Stimulated activated memory B cell treated with anti-CD40 and anti-IgM and Interleukin-4, amounts not matched to agents 10 μg/mL and 1 μg/mL and 100 μg/mL, for 72 hours (primary cell): ENCODE results near the gene AP1AR.

Experiments
- ATAC-seq: fragments of 150-1000 bp; cut with Tn5 transposase; 2 replicates; pipeline ENCODE4 v1.10.0; 2021
- H3K27ac Mint-ChIP-seq: one replicate; pipeline ENCODE4 v1.8.0; 2022; ENCODE audit warnings: mild to moderate bottlenecking, mixed read lengths
- H3K27me3 Mint-ChIP-seq: one replicate; pipeline ENCODE4 v1.8.0; 2022; ENCODE audit warnings: mixed read lengths
- H3K36me3 Mint-ChIP-seq: one replicate; pipeline ENCODE4 v1.8.0; 2022; ENCODE audit warnings: mixed read lengths
- H3K4me1 Mint-ChIP-seq: one replicate; pipeline ENCODE4 v1.8.0; 2022; ENCODE audit warnings: mixed read lengths
- H3K4me3 Mint-ChIP-seq: one replicate; pipeline ENCODE4 v1.8.0; 2022; ENCODE audit warnings: mild to moderate bottlenecking, moderate library complexity, mixed read lengths
- H3K9me3 Mint-ChIP-seq: one replicate; pipeline ENCODE4 v1.8.0; 2022; ENCODE audit warnings: mixed read lengths

The AP1AR gene

DNA sequence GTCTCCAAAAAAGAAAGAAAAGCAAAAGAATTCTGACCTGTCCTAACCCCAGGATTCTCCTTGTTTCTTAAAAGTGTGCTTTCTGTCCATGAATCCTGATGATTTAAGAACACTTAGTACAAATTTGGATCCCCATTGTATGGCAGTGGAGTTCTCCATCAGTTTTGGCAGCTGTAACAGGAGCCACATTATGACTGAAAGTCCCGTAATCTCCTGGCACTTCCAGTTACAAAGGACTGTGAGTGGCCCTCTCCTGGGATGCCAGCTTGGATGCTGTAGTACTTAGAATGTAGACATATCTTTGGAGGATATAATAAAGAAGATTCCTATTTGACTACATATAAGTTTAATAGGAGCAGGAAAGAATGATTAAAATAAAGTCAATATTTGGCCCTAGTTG, 20.6 kb downstream of the AP1AR start:
- no peak overlapping the region for H3K27ac Mint-ChIP-seq
- peaks cover 9% of the 10 kb centered on the region for H3K36me3 Mint-ChIP-seq
- no peaks in the 10 kb centered on the region for H3K9me3 Mint-ChIP-seq
- no peak for ATAC-seq
- H3K4me3 Mint-ChIP-seq, result no peak overlapping the region
- no peaks in the 10 kb centered on the region for H3K27me3 Mint-ChIP-seq
- peaks cover 10% of the 10 kb centered on the region for H3K4me1 Mint-ChIP-seq

DNA sequence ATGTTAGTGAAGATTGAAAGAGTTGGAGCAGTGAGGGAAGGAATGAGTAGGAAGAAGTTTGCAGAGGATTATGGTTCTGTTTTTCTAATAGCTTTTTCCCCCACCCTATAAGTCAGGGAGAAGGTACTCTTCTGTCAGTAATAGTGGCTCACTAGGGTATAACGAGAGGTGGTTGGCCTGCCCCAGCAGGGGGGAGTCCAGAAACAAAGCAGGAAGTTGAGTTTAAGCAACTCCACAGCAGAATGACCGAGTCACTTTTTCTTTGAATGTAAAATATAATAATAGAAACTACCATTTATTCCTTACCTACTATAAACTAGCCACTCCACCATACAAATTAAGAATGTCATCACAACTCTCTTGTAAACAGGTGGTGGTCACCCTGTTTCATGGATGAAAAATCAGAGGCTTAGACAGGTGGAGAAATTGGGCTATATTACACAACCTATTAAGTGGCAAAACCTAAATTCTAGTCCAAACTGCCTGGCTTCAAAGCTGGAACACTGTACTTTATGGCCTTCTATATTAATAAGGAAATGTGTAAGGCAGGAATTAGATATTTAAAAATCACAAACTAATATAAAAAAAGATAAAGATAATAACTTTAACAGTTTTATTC, 21.9 kb downstream of the AP1AR start:
- H3K4me1 Mint-ChIP-seq, result peaks cover 6% of the 10 kb centered on the region
- ATAC-seq, result no peak
- no peaks in the 10 kb centered on the region for H3K27me3 Mint-ChIP-seq
- H3K4me3 Mint-ChIP-seq, result no peak overlapping the region
- H3K9me3 Mint-ChIP-seq, result no peaks in the 10 kb centered on the region
- H3K36me3 Mint-ChIP-seq, result peaks cover 9% of the 10 kb centered on the region
- peak overlapping the region; percentile 6 for H3K27ac Mint-ChIP-seq

DNA sequence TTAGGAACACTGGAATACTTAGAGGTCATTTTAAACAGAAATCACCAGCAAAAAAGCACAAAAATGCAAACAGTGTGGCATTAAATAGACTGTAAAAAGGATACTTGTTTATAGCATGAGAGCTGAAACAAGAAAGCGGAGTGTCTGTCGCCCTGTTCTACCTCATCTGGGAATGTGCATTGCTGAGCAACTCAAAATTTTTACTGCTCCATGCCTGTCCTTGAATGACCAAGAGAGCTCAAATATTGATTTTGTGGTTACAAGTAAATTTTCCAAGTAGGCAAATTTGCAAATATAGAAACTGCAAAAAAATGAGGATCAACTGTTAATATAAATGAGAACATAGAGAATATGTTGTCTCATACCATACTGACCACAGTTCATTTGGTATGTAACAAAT, 25.5 kb downstream of the AP1AR start:
- H3K4me3 Mint-ChIP-seq, result no peak overlapping the region
- peaks cover 6% of the 10 kb centered on the region for H3K4me1 Mint-ChIP-seq
- H3K27ac Mint-ChIP-seq, result no peak overlapping the region
- ATAC-seq, result no peak
- H3K36me3 Mint-ChIP-seq, result peaks cover 16% of the 10 kb centered on the region
- H3K9me3 Mint-ChIP-seq, result no peaks in the 10 kb centered on the region
- H3K27me3 Mint-ChIP-seq, result no peaks in the 10 kb centered on the region

DNA sequence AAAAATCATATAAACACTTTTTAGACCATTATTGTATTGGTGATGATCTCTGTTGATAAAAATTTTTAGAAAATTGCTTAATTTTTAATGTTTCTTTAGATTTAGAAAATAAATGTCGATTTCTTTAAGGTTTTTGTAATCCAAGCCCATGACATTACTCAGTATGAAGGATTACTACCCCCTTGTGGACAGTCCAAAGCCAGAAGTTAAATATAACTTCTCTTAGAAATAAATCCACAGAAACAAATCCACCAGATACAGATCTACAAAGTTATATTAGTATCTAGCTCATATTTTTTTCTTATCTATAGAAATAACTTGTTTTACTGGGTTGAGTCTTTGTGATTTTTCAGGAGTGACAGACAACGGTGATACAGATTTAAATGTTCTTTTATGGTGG, 35.2 kb downstream of the AP1AR start:
- Mint-ChIP-seq H3K9me3 (no peaks in the 10 kb centered on the region), H3K36me3 (peaks cover 44% of the 10 kb centered on the region), H3K4me1 (peaks cover 6% of the 10 kb centered on the region), H3K27me3 (no peaks in the 10 kb centered on the region), H3K27ac (no peak overlapping the region), H3K4me3 (no peak overlapping the region)
- ATAC-seq, result no peak

DNA sequence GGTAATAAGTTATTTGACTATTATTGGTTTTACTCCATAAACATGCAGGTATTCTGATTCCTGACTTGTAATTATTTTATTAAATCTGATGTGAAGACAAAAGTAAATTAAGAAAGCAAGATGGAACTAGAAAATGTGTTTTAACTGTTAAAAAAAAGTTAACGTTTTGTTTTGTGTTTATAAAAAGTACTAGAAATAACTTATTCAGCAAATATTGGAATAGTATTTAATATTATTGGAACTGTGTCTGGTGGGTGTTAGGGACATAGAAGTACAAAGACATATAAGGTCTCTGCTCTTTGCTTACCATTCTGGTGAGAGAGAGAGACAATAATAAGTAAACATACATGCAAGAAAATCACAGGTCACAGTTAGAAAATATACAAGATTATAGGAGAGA, 38.5 kb downstream of the AP1AR start:
- H3K27me3 Mint-ChIP-seq, result no peaks in the 10 kb centered on the region

DNA sequence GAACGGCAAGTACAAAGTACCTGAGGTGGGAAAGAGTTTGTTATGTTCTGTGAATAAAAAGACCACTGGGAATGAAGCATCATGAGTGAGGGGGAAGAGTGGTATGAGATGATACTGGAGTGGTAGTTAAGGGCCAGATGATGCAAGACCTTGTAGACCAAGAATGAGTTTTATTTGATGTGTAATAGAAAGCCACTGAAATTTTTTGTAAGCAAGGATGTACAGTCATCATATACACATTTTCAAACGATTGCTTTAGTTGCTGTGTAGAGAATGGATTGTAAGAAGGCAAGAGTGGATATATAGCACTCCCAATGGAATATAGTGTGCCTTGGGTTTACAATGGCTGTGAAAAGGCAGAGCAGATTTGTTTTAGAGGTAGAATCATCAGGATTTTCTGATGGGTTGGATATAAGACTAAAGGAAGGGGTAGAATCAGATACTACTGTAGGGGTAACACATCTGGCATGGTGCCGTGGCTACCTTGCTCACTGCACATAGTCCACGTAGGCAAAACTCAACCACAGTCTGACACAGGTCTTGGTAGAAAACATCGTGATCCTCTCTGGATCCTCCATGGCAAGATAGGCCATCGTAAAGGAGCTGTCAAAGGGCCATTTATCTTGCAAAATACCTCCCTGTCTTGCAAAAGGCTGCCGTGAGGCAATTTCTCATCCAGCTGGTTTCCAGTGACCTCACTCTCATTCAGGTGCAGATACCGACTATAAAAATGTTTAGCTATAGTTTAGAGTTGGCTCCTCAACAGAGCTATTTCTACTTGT, 39.2 kb downstream of the AP1AR start:
- Mint-ChIP-seq H3K4me1 (peaks cover 23% of the 10 kb centered on the region), H3K27me3 (no peaks in the 10 kb centered on the region), H3K9me3 (no peaks in the 10 kb centered on the region), H3K27ac (peak overlapping the region; percentile 10), H3K36me3 (peaks cover 31% of the 10 kb centered on the region), H3K4me3 (no peak overlapping the region)
- ATAC-seq, result no peak

More for the DNA sequence above, 38.5 kb downstream of the AP1AR start:
- Mint-ChIP-seq H3K4me1 (peaks cover 23% of the 10 kb centered on the region), H3K36me3 (peaks cover 30% of the 10 kb centered on the region), H3K4me3 (no peak overlapping the region), H3K9me3 (no peaks in the 10 kb centered on the region), H3K27ac (peak overlapping the region; percentile 10)
- no peak for ATAC-seq

DNA sequence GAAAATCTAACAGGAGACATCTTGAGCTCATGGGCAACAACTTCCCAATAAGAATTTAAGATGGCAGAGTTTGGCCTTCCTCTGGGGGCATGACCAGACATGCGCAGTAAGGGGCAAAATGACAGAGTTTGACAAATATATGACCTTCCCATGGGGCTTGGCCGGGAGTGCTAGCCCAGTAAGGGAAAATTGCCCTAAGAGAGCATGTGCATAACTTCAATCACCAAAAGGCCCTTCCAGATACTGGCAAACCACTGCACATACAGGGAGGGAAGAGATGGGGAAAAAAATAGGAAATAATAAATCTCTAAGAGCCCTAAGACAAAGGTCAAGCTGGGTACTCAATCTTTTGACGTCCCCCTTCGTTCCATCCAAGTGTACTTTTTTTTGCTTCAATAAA, 40.7 kb downstream of the AP1AR start:
- Mint-ChIP-seq H3K27me3 (no peaks in the 10 kb centered on the region), H3K9me3 (no peaks in the 10 kb centered on the region), H3K4me3 (no peak overlapping the region), H3K4me1 (peaks cover 31% of the 10 kb centered on the region), H3K27ac (no peak overlapping the region), H3K36me3 (peaks cover 37% of the 10 kb centered on the region)
- ATAC-seq, result no peak

DNA sequence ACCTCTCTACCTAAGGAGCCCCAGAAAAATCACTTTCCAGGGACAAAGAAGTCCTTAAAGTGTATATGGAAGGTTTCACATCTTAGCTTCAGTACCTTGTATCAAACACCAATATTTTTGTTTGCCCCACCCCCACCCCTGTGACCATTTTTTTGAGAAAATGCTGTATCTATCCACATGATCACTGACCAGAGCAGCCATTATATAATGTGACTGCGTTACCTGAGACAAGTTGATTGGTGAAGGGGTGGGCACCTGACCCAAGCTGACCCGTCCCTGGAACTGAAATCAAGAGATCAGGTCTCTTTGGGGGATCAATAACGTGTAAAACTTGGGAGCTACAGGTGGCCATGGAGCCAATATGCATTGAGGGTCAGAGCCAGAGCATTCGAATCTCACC, 43.4 kb downstream of the AP1AR start:
- Mint-ChIP-seq H3K9me3 (no peaks in the 10 kb centered on the region), H3K27me3 (no peaks in the 10 kb centered on the region), H3K4me3 (no peak overlapping the region), H3K27ac (no peak overlapping the region), H3K36me3 (peaks cover 41% of the 10 kb centered on the region), H3K4me1 (peaks cover 58% of the 10 kb centered on the region)
- no peak for ATAC-seq

DNA sequence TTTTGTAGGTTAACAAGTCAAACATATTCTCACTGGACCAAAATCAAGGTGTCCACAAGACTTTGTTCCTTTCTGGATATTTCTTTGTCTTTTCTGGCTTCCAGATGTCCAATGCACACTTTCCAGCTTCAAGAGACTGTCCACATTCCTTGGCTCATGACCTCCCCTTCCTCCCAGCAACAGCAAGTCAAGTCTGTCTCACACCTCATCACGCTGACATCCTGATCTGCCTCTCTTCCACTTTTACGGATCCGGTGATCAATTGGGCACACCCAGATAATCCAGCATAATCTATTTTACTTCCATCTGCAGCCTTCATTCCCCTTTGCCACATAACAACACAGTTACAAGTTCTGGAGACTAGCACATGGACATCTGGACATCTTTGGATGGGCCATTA, 44.5 kb downstream of the AP1AR start:
- peak overlapping the region; percentile 28 for H3K27ac Mint-ChIP-seq
- H3K4me1 Mint-ChIP-seq, result peaks cover 70% of the 10 kb centered on the region
- no peaks in the 10 kb centered on the region for H3K27me3 Mint-ChIP-seq
- no peaks in the 10 kb centered on the region for H3K9me3 Mint-ChIP-seq
- peaks cover 30% of the 10 kb centered on the region for H3K36me3 Mint-ChIP-seq
- H3K4me3 Mint-ChIP-seq, result no peak overlapping the region
- no peak for ATAC-seq

DNA sequence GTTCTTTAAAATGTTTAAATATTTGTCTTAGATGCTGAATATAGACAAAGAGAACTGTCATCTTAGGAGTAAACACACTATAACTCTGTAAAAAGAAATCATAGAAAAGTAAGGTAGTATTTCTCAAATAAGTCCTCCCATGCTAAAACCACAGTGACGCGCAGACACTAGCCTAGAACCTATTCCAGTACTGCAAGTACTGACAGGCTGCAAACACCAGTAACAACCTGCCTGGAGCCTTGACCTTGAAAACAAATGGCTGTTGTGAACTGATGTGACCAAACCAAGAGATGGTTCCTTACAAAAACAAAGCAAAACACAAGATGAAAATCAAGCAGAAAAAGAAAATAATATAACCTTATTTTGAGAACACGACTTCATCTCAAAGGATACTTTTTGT, 45.6 kb downstream of the AP1AR start:
- Mint-ChIP-seq H3K36me3 (peaks cover 31% of the 10 kb centered on the region), H3K9me3 (peaks cover 2% of the 10 kb centered on the region), H3K4me3 (no peak overlapping the region), H3K27ac (peak overlapping the region; percentile 48), H3K4me1 (peaks cover 70% of the 10 kb centered on the region), H3K27me3 (no peaks in the 10 kb centered on the region)
- no peak for ATAC-seq

DNA sequence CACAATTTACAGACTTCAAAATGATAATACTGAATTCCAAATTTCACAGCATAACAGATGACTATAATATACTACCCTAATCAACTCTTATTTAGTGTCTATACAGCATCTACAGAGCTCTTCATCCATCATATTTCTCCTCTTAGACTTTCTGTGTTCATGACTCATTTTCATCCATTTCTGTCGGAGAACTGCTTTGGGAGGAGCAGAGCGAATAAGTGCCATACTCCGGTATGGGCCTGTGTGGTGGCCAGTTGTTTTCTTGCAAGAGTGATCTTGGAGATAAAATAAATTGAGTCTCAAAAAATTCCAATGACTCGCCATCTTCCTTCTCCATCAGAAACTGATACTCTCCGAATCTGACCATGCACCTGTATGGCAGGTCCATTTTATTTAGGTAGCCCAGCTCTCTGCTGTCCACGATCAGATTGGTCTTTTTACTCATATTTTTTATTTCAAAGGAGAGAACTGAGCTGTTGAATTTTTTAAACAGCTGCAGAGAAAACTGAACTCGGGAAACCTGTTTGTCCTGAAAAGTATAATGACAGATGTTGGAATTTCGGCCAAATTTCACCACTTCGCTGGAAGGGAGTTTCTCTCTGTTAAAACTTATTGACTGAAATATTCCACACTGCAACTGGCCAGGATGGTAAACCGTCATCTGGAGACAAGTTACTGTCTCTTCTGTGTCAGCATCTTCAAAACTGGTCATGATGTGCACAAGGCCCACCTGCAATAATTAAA, 46.3 kb downstream of the AP1AR start:
- H3K4me3 Mint-ChIP-seq, result no peak overlapping the region
- peaks cover 76% of the 10 kb centered on the region for H3K4me1 Mint-ChIP-seq
- ATAC-seq, result no peak
- H3K27me3 Mint-ChIP-seq, result no peaks in the 10 kb centered on the region
- H3K9me3 Mint-ChIP-seq, result peaks cover 5% of the 10 kb centered on the region
- H3K36me3 Mint-ChIP-seq, result peaks cover 37% of the 10 kb centered on the region
- peak overlapping the region; percentile 48 for H3K27ac Mint-ChIP-seq

DNA sequence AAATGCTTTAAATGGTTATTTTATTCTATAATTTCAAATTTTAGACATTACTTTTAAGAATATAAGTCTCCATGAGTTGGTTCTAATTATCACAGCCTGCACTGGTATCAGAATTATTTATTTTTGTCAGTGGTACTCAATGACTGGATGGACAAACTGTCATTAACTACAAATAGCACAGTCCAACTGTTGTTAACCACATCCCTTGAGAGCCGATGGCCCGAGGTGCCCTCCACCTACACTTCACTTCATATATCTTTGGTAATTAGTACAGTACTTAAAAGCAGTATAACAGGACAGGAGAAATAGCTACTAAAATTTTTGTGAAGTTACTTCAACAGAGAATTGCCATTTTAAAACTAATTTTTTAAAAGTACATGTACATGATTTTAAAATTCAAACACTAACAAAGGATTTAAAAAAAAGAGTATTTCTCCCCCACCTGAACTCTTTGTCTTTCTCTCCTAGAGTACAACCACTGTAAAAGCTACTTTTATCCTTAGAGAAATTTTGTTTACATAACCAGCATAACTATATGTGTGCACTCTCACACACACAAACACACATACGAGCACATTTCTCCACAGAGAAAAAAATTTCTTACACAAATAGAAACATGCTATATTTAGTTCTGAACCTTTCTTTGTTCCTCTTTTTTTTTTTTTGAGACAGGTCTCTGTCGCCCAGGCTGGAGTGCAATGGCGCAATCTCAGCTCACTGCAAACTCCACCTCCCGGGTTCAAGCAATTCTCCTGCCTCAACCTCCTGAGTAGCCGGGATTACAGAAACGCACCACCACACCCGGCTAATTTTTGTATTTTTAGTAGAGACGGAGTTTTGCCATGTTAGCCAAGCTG, 47.7 kb downstream of the AP1AR start:
- ATAC-seq, result peak; percentile 84
- peaks cover 37% of the 10 kb centered on the region for H3K36me3 Mint-ChIP-seq
- H3K9me3 Mint-ChIP-seq, result peaks cover 5% of the 10 kb centered on the region
- H3K27ac Mint-ChIP-seq, result peak overlapping the region; percentile 87
- H3K4me3 Mint-ChIP-seq, result peak overlapping the region; percentile 86
- H3K27me3 Mint-ChIP-seq, result no peaks in the 10 kb centered on the region
- peaks cover 79% of the 10 kb centered on the region for H3K4me1 Mint-ChIP-seq

DNA sequence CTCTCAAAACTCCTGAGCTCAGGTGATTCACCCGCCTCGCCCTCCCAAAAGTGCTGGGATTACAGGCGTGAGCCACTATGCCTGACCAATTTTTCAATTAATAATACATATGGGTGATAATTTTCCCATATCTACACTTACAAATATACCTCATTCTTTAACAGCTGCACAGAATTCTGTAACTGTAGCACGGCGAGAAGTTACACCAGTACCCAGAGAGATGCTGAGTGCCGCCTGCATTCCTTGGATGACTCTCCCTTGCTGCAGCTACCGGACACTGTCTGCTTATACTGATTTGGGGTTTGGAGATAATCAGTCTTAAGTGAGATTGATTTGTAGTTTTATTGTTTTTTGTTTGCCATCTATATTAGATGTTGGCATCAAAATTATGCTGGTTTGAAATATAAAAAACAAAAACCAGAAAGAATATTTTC, 48.3 kb downstream of the AP1AR start:
- Mint-ChIP-seq H3K27ac (peak overlapping the region; percentile 87), H3K36me3 (peaks cover 37% of the 10 kb centered on the region), H3K27me3 (no peaks in the 10 kb centered on the region), H3K4me1 (peaks cover 85% of the 10 kb centered on the region), H3K4me3 (peak overlapping the region; percentile 86), H3K9me3 (peaks cover 5% of the 10 kb centered on the region)
- peak; percentile 57 for ATAC-seq

DNA sequence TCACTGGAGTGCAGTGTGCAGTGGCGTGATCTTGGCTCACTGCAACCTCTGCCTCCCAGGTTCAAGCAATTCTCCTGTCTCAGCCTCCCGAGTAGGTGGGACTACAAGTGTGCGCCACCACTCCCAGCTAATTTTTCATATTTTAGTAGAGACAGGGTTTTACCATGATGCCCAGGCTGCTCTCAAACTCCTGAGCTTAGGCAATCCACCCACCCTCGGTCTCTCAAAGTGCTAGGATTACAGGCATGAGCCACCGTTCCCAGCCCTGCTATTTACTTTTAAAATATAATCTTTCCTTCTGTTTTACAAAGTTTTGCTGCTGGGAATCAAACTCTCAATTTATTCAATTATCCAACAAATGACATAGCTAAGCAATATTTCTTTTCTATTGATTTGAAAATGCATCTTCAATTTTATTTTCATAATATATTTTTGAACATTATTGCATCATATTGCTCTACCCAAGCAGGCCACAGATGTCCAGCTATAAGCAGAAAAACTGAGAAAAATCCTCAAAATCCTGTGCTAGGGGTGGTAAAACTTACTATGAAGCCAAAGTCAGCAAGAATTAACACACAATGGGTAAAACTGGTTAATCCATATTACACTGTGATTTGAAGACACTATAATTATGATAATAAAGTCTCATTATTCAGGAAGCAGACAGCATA, 48.9 kb downstream of the AP1AR start:
- H3K27me3 Mint-ChIP-seq, result no peaks in the 10 kb centered on the region
- peak overlapping the region; percentile 86 for H3K4me3 Mint-ChIP-seq
- peak overlapping the region; percentile 87 for H3K27ac Mint-ChIP-seq
- H3K9me3 Mint-ChIP-seq, result peaks cover 5% of the 10 kb centered on the region
- no peak for ATAC-seq
- peaks cover 37% of the 10 kb centered on the region for H3K36me3 Mint-ChIP-seq
- H3K4me1 Mint-ChIP-seq, result peaks cover 86% of the 10 kb centered on the region
